ENCODE data around the gene IL3RA.
"Not testable (repeated sequence)": the region's sequence is repeated elsewhere in the genome, so short reads cannot be mapped to it uniquely, and the experiment has no call there.

The IL3RA gene

DNA sequence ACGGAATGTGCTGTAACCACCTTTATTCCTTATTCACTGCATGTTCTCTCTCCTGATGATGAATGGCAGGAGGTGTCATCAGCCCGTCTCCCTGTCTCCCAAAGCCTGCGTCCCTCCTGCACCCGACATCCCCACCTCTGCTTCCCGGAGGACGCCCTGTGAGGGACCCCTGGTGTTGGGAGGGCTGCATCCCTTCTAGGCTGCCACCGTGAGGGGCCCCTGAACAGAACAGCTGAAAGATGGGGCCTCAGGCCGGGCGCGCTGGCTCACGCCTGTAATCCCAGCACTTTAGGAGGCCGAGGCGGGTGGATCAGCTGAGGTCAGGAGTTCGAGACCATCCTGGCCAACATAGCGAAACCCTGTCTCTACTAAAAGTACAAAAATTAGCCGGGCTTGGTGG lies 89.7 kb downstream of the IL3RA start:
- not testable (repeated sequence) for DNase-seq

DNA sequence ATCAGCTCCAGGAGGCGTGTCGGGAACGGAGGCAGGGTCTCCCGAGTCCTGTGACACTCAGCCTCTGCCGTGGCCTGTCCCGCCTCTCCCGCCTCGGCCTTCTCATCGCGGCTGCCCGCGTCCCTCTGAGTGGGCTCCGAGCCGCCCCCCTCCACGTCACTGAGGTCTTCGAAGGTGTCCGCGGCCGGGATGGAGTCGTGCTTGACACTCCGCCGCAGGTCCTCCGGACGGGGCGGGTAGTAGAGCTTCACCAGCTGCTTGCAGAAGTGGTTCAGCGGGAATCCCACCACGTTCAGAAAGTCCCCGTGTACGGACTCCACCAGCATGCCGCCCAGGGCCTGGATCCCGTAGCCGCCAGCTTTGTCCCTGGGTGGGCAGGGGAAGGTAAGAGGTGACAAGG lies 91.2 kb downstream of the IL3RA start:
- DNase-seq = no peak

DNA sequence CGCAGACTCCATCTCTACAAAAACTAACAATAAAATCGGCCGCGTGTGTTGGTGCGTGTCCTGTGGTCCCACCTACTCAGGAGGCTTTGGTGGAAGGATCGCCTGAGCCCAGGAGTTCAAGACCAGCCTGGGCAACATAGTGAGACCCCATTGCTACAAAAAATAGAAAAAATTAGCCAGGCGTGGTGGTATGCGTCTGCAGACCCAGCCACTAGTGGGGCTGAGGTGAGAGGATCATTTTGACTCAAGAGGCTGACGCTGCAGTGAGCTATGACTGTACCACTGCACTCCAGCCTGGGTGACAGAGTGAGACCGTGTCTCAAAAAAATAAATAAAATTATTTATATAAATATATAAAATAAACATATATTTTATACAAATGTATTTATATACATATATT lies 93.9 kb downstream of the IL3RA start:
- no peak for DNase-seq
